ENCODE data around the gene CD300LG. TPM values are rescaled to one million over a fixed set of nuclear protein-coding genes. Genes with fewer than 3 reads are reported as not detected.
"Not testable (repeated sequence)": the region's sequence is repeated elsewhere in the genome, so short reads cannot be mapped to it uniquely, and the experiment has no call there.

Gene CD300LG, protein sequence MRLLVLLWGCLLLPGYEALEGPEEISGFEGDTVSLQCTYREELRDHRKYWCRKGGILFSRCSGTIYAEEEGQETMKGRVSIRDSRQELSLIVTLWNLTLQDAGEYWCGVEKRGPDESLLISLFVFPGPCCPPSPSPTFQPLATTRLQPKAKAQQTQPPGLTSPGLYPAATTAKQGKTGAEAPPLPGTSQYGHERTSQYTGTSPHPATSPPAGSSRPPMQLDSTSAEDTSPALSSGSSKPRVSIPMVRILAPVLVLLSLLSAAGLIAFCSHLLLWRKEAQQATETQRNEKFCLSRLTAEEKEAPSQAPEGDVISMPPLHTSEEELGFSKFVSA
- total RNA-seq, result 10 to 100 TPM in 2 of 4 donors, 1 to 10 TPM in 2; 6.8 to 21.4 (median 9.5) TPM

DNA sequence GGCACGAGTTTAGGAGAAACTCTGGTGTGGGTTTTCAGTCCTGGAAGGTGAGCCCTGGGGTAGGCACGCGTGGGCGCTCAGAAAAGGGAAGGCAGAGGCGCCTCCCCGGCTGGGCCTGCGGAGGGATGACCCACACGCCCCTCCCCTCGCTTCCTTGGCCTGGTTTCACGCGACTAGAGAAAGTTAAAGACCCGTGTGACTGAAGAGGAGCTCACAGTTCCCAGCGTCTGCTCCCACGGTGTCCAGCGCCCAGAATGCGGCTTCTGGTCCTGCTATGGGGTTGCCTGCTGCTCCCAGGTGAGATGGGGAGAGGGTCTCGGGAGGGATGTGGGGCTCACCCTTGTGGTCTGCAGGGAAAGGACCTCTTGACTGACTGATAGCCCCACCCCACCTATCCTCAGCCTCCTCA, at the start of gene CD300LG:
TSS of gene CD300LG (plus strand) at position 214 of the 409 bp plus-strand sequence. CDS start at position 255, 41 bp downstream.
- 26% methylated on average over 17 of the region's 17 CpGs for WGBS
- no peaks in the 10 kb centered on the region for H3K36me3 ChIP-seq
- H3K27me3 ChIP-seq, result peaks cover 4% of the 10 kb centered on the region
- H3K27ac ChIP-seq, result no peak within 1 kb of the TSS
- H3K9me3 ChIP-seq, result no peaks in the 10 kb centered on the region
- H3K4me1 ChIP-seq, result peaks cover 7% of the 10 kb centered on the region
- no peak within 1 kb of the TSS for H3K4me3 ChIP-seq
- TF ChIP-seq EP300 (IDR thresholded peaks at IDR 0.05), result no peak
- TF ChIP-seq, protein P1, sequence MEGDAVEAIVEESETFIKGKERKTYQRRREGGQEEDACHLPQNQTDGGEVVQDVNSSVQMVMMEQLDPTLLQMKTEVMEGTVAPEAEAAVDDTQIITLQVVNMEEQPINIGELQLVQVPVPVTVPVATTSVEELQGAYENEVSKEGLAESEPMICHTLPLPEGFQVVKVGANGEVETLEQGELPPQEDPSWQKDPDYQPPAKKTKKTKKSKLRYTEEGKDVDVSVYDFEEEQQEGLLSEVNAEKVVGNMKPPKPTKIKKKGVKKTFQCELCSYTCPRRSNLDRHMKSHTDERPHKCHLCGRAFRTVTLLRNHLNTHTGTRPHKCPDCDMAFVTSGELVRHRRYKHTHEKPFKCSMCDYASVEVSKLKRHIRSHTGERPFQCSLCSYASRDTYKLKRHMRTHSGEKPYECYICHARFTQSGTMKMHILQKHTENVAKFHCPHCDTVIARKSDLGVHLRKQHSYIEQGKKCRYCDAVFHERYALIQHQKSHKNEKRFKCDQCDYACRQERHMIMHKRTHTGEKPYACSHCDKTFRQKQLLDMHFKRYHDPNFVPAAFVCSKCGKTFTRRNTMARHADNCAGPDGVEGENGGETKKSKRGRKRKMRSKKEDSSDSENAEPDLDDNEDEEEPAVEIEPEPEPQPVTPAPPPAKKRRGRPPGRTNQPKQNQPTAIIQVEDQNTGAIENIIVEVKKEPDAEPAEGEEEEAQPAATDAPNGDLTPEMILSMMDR (IDR thresholded peaks at IDR 0.05), result no peak
- TF ChIP-seq POLR2A (IDR thresholded peaks at IDR 0.05), result no peak
- no peak for TF ChIP-seq POLR2AphosphoS5 (IDR thresholded peaks at IDR 0.05)
- peak in 1 of 2 donors; percentile 59 for DNase-seq (ENCODE audit: low spot score in 2 of 2)

DNA sequence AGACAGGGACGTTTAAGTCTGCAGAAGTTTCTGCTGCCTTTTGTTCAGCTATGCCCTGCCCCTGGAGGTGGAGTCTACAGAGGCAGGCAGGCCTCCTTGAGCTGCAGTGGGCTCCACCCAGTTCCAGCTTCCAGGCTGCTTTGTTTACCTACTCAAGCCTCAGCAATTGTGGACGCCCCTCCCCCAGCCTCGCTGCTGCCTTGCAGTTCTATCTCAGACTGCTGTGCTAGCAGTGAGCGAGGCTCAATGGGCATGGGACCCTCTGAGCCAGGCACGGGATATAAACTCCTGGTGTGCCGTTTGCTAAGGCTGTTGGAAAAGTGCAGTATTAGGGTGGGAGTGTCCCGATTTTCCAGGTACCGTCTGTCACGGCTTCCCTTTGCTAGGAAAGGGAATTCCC, 49.0 kb upstream of the CD300LG start:
- H3K9me3 ChIP-seq; H3K4me3 ChIP-seq; H3K36me3 ChIP-seq; H3K27me3 ChIP-seq; DNase-seq (ENCODE audit: low spot score in 2 of 2); H3K4me1 ChIP-seq; H3K27ac ChIP-seq: not testable (repeated sequence)
- WGBS, result 70% methylated on average over 2 of the region's 9 CpGs

DNA sequence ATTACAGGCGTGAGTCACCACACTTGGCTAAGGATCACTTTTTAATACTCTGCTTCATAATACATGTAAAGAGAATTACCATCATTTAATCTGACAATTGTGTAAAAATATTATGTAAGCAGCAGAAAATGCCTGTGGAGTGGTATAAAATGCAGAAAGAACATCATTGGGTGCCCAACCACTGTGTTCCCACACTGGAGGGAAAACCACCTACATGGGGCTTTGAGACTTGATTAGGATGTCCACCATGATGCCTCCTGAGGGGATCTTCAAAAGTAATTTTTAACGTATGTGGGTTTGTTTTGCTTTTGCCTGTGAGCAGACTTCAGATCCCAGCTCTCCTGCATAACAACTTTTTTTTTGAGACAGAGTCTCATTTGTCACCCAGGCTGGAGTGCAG, 47.9 kb upstream of the CD300LG start:
- H3K27me3 ChIP-seq, result no peaks in the 10 kb centered on the region
- no peaks in the 10 kb centered on the region for H3K9me3 ChIP-seq
- no peak for TF ChIP-seq EP300 (IDR thresholded peaks at IDR 0.05)
- no peaks in the 10 kb centered on the region for H3K4me1 ChIP-seq
- H3K36me3 ChIP-seq, result peaks cover 13% of the 10 kb centered on the region
- WGBS, result 79% methylated on average over 2 of the region's 2 CpGs
- H3K27ac ChIP-seq, result no peak overlapping the region
- no peak overlapping the region for H3K4me3 ChIP-seq
- no peak for DNase-seq (ENCODE audit: low spot score in 2 of 2)

DNA sequence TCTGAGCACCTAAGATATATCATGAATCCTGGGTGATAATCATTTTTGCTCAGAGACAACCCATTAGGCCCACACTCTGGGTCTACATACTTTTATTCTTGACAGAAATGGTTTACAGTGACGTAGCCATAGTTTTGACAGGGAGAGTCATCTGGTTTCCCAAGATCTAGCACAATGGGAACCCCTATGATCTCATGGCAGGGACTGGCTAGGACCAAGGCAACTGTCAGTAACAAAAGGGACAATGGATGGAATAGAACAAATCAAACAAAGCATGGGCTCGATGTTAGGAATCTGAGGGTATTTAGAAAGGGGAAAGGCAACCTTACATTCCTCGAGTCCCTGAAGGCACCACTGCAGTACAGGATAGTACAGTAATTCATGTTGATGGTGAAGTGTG, 46.2 kb upstream of the CD300LG start:
- Histone ChIP-seq H3K4me1 (no peaks in the 10 kb centered on the region), H3K4me3 (no peak overlapping the region), H3K9me3 (no peaks in the 10 kb centered on the region), H3K27me3 (no peaks in the 10 kb centered on the region), H3K27ac (no peak overlapping the region), H3K36me3 (peaks cover 13% of the 10 kb centered on the region)
- TF ChIP-seq POLR2AphosphoS5 (IDR thresholded peaks at IDR 0.05), result no peak
- no peak for TF ChIP-seq POLR2A (IDR thresholded peaks at IDR 0.05)
- TF ChIP-seq, protein P1 (IDR thresholded peaks at IDR 0.05), result no peak
- no peak for TF ChIP-seq EP300 (IDR thresholded peaks at IDR 0.05)
- 93% methylated on average over 3 of the region's 3 CpGs for WGBS
- DNase-seq (ENCODE audit: low spot score in 2 of 2), result no peak

DNA sequence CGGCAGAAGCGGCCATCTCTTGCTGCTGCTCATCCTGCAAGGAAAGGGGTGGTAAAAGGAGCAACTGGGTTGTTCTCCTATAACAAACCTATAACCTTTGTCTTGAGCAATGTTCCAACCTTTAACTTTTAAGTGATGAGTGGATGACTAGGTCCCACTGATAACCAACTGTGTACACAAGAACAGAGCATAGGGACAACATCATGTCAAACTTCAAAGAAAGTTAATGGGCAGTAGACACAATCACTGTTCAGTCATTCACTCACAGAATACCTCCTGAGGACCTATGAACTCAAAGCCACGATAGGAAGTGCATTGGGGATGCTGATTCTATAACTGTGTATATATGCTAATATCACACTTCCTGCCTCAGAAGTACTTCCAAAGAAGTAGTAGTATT, 45.1 kb upstream of the CD300LG start:
- H3K27me3 ChIP-seq, result no peaks in the 10 kb centered on the region
- no peak overlapping the region for H3K27ac ChIP-seq
- H3K36me3 ChIP-seq, result peaks cover 13% of the 10 kb centered on the region
- TF ChIP-seq, protein P1 (IDR thresholded peaks at IDR 0.05), result no peak
- TF ChIP-seq POLR2AphosphoS5 (IDR thresholded peaks at IDR 0.05) (no peak), EP300 (IDR thresholded peaks at IDR 0.05) (no peak), POLR2A (IDR thresholded peaks at IDR 0.05) (no peak)
- 89% methylated on average over 3 of the region's 3 CpGs for WGBS
- H3K9me3 ChIP-seq, result no peaks in the 10 kb centered on the region
- no peaks in the 10 kb centered on the region for H3K4me1 ChIP-seq
- no peak for DNase-seq (ENCODE audit: low spot score in 2 of 2)
- H3K4me3 ChIP-seq, result no peak overlapping the region

DNA sequence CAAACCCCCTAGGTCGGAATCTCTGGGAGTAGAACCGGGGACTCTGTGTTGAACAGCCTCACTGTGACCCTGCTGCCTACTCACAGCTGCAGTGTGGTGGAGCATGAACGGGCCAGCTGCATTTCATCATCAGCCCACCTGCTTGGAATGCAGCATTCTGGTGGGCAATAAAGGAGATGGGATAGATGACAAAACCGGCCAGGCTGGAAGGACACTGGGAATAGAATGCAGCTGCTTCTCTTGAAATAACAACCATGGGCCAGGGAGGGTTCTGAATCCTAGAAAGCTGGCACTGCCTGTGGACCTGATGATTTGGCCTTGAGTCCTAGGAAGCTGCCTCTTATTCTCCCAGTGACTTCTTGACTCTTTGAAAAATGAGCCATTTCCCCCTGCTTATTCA, 43.2 kb upstream of the CD300LG start:
- peaks cover 13% of the 10 kb centered on the region for H3K36me3 ChIP-seq
- H3K27me3 ChIP-seq, result no peaks in the 10 kb centered on the region
- no peak for DNase-seq (ENCODE audit: low spot score in 2 of 2)
- H3K9me3 ChIP-seq, result no peaks in the 10 kb centered on the region
- TF ChIP-seq POLR2A (IDR thresholded peaks at IDR 0.05) (no peak), EP300 (IDR thresholded peaks at IDR 0.05) (no peak), POLR2AphosphoS5 (IDR thresholded peaks at IDR 0.05) (no peak)
- TF ChIP-seq, protein P1 (IDR thresholded peaks at IDR 0.05), result no peak
- H3K4me3 ChIP-seq, result no peak overlapping the region
- H3K27ac ChIP-seq, result no peak overlapping the region
- no peaks in the 10 kb centered on the region for H3K4me1 ChIP-seq
- WGBS, result 73% methylated on average over 4 of the region's 4 CpGs

All from suprapubic skin (tissue), 4 donors.